HG02678 (cell line): ENCODE results near the gene DYNLL1.
A peak's percentile ranks its signal among the peaks of the same experiment; 100 is the strongest.
"Not testable (repeated sequence)": the region's sequence is repeated elsewhere in the genome, so short reads cannot be mapped to it uniquely, and the experiment has no call there.

Experiments used
- ATAC-seq: cut with Tn5 transposase; IDR thresholded peaks from one replicate; pipeline ENCODE4 v1.9.1; 2021; ENCODE audit warnings: mild to moderate bottlenecking, moderate library complexity; ENCODE audit not compliant: unreplicated experiment

The DYNLL1 gene

DNA sequence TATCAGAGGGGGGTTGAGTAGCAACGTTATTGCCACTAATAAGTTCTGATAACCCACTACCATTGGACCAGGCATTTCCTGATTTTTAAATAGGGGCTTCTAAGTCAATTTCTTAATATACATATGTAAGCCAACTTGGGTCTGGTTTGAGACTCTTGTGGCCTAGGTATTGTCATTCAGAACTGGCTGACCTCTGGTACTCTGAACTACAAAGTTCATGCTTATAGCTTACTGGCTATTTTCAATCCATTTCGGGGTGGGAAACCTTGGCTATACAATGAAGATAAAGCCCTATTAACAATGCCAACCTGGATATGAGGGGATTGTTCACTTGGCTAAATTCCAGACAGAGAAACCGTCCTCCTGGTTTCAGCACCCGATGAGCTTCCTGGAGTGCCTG lies 8.7 kb downstream of the DYNLL1 start:
- no peak for ATAC-seq

- no peak for ATAC-seq
These were observed 12.6 kb downstream of the DYNLL1 start for GRCh38 chr12:120508537-120508936.

- no peak for ATAC-seq
These were observed 18.1 kb downstream of the DYNLL1 start for GRCh38 chr12:120514002-120514401.

GRCh38 chr12:120515496-120515895 lies 19.6 kb downstream of the DYNLL1 start:
- ATAC-seq: no peak

DNA sequence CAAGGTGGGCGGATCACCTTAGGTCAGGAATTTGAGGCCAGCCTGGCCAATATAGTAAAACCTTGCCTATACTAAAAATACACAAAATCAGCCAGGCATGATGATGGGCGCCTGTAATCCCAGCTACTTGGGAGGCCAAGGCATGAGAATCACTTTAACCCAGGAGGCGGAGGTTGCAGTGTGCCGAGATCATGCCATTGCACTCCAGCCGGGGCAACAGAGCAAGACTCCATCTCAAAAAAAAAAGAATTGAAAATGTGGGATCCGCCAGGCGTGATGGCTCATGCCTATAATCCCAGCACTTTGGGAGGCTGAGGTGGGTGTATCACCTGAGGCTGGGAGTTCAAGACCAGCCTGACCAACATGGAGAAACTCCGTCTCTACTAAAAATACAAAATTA lies 23.4 kb downstream of the DYNLL1 start:
- not testable (repeated sequence) for ATAC-seq

- ATAC-seq: no peak
These were observed 26.7 kb downstream of the DYNLL1 start for GRCh38 chr12:120522568-120522967.

GRCh38 chr12:120528861-120529525 lies 33.1 kb downstream of the DYNLL1 start, which contains the start of gene COQ5:
Gene COQ5 (minus strand): TSS chr12:120529158. CDS start chr12:120529141, 17 bp downstream.
- peak; percentile 86 for ATAC-seq

DNA sequence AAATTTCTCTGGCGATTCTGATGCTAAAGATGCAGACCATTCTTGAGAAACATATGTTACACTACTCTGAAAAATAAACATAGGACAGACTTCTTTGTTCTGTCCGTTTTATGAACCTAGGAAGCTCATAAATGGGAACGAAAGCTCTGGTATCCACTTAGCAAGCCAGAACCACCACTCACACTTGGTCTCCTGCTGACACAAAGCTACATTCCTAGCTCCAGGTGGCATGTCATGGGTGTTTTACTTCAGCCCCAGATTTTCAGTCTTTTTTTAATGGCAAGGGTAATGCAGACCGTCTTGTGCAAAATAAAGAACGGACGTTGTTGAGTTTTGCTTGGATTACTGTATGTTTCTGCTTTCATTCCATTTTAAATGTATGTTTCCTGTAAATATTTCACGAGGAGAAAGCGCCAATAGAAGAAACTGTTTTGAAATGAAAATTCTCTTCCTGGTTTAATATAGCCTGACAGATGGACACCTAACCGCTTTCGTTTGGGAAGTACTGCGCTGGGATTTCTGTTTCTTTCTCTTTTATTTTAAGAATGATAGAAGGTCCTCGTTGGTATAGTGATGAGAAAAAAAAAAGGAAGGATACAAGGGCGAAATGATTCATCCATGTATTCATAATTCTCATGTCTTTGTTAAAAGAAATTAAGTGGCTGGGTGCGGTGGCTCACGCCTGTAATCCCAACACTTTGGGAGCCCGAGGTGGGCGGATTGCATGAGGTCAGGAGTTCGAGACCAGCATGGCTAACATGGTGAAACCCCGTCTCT lies 33.9 kb downstream of the DYNLL1 start:
- no peak for ATAC-seq

- not testable (repeated sequence) for ATAC-seq
These were observed 34.5 kb downstream of the DYNLL1 start for GRCh38 chr12:120530418-120530761.

- no peak for ATAC-seq
These were observed 36.9 kb downstream of the DYNLL1 start for GRCh38 chr12:120532701-120533238.

- peak; percentile 68 for ATAC-seq
These were observed 38.3 kb downstream of the DYNLL1 start, which contains the start of gene RNF10 for GRCh38 chr12:120534203-120534702. Gene RNF10 (plus strand): TSS chr12:120534356. CDS start chr12:120534812, 456 bp downstream.

- peak; percentile 49 for ATAC-seq
These were observed 39.1 kb downstream of the DYNLL1 start for GRCh38 chr12:120534703-120535655.

GRCh38 chr12:120536064-120536791 lies 40.3 kb downstream of the DYNLL1 start:
- ATAC-seq: no peak

GRCh38 chr12:120537856-120538220 lies 41.9 kb downstream of the DYNLL1 start:
- ATAC-seq: no peak

DNA sequence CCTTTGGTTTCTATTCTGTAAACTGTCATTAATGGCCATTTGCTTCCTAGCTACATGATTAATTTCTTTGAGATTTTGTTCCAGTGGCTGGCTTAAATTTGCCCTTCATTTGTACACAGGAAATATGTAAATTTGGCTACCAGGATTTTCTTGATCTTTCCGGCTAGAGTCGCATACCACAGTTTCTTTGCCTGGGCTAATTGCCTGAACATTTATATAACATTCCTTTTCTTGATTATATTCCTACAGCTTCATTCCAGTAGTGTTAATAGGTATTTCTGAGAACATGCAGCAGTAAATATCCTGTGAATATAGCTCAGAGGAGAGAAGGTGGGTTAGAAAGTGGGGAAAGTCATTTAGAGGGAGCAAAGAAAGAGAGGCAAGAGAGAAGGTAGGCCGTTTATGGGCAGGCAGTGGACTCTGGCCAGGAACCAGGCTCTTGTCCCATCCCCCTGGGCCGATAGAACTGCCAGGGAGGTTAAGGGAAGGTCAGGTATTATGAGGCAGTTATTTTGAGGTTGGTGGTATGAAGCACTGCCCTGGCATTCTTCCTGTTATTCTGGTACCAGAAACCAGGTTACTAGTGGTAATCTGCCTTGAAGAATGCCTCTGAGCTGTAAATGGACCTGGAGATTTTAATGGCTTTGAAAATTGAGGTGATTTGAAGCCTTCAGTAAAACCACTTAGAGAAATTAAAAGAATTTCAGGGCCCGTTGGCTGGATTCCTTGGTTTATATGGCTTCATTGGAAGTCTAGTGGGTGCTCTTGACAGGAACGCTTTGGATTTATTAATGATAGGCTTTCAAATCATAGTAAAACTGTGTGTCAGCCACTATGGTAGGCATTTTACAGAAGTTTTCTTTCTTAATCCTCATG lies 42.6 kb downstream of the DYNLL1 start:
- no peak for ATAC-seq

GRCh38 chr12:120539303-120539702 lies 43.4 kb downstream of the DYNLL1 start:
- no peak for ATAC-seq

GRCh38 chr12:120540445-120540844 lies 44.5 kb downstream of the DYNLL1 start:
- no peak for ATAC-seq

DNA sequence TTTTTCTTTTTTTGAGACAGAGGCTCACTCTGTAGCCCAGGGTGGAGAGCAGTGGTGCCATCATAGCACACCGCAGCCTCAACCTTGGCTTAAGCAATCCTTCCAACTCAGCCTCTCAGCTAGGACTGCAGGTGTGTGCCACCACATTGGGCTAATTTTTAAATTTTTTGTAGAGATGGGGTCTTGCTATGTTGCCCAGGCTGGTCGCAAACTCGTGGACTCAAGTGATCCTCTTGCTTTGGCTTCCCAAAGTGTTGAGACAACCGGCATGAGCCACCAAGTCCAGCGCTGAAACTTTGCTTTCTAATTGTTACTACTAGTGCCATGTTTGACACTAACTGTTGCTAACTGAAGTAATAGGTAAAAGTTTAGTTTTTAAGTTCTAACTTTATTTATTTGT lies 46.3 kb downstream of the DYNLL1 start:
- ATAC-seq: no peak

DNA sequence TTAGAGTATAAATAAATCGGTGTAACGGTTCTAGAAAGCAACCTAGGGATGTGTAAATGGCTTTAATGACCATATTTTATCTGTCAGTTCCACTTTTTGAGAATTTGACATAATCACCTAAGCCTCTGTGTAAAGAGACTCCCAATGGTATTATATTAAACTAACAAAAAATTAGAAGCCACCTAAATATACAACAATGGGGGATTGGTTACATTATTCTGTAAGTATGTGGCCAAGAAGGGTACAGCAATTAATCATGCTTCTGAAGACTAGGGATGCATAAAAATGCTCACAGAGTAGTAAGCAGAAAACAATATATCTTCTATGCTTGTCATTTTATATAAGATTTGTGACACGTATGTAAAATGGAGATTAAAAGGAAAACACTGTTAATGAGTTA lies 48.8 kb downstream of the DYNLL1 start:
- ATAC-seq: no peak
